Large intestine (tissue), 3 donors: ENCODE results near the gene VOPP1. TPM values are rescaled to one million over a fixed set of nuclear protein-coding genes. Genes with fewer than 3 reads are reported as not detected.

Experiments
- DNase-seq, 2 donors: peaks; one replicate each; pipeline versions ENCODE4 v3.0.0 to v3.0.0-alpha.2; 2013
- H3K27ac ChIP-seq: one replicate; pipeline ENCODE4 v1.5.1; 2013; ENCODE audit warnings: low read length
- H3K27me3 ChIP-seq: 2 replicates; pipeline ENCODE4 v1.6.1; 2013; ENCODE audit warnings: low read length; ENCODE audit not compliant: control insufficient read depth, insufficient read depth
- H3K36me3 ChIP-seq: 2 replicates; pipeline ENCODE4 v1.6.1; 2013; ENCODE audit warnings: low read length; ENCODE audit not compliant: control insufficient read depth, insufficient read depth
- H3K4me1 ChIP-seq: one replicate; pipeline ENCODE4 v1.6.1; 2013; ENCODE audit warnings: low read length; ENCODE audit not compliant: control insufficient read depth, insufficient read depth
- H3K4me3 ChIP-seq: one replicate; pipeline ENCODE4 v1.5.1; 2013; ENCODE audit warnings: low read length
- H3K9me3 ChIP-seq: one replicate; pipeline ENCODE4 v1.6.1; 2013; ENCODE audit warnings: mild to moderate bottlenecking, low read depth, low read length, moderate library complexity; ENCODE audit not compliant: control insufficient read depth
- WGBS: methylation state at CpG from one replicate; pipeline ENCODE4 v1.1.5; 2013; ENCODE audit warnings: low lambda C conversion rate; ENCODE audit not compliant: insufficient coverage; 5-methylcytosine and 5-hydroxymethylcytosine counted together
- polyA plus RNA-seq: library from polyadenylated mRNA; unstranded; fragments of 120-200 nt; gene quantifications from one replicate; pipeline ENCODE4 v1.2.1, GENCODE V29; 2013

Gene VOPP1
- polyA plus RNA-seq, 1 donor: 29.9 TPM

DNA sequence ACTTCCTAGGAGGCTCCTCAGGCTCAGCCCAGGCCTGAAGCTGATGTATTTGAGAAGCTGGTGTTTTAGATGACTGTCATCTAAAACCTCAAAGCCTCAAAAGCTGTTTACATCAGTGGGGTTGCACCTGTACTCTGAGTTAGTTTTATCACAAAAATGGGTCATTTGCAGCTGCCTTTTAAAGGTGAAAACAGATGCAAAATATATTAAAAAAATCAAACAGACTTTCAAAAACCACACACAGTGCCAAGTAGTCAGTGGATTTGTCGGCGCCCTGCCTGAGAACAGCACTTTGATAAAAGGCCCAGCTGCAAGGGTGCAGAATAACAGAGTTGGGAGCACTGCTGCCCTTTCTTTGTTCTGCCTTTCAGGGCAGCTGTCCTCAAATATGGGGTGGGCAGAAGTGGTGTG lies 103.0 kb downstream of the VOPP1 start:
- no peak for DNase-seq
- 100% methylated on average over 1 of the region's 2 CpGs for WGBS
- Histone ChIP-seq H3K4me3 (no peak overlapping the region), H3K36me3 (peaks cover 22% of the 10 kb centered on the region), H3K27me3 (no peaks in the 10 kb centered on the region), H3K9me3 (no peaks in the 10 kb centered on the region), H3K27ac (no peak overlapping the region), H3K4me1 (no peaks in the 10 kb centered on the region)

DNA sequence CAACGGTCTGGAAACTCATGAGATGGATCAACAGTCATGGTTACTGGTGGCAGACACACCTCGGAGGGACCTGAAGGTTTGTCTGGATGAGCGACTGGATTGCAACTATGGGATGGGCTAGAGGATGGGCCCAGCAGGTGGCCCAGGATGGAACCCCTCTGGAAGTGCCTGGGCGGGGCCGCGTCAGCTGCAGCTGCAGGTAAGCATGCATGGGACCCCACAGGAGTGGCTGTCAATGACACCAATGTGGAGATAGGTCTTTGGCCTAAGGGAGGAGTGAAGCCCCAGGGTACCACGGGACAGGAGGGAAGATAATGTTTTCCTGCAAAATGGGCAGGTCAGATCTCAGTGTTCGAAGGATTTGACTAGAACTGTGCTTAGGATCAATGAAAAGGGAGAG lies 103.8 kb downstream of the VOPP1 start:
- Histone ChIP-seq H3K4me3 (no peak overlapping the region), H3K4me1 (no peaks in the 10 kb centered on the region), H3K36me3 (peaks cover 29% of the 10 kb centered on the region), H3K27me3 (no peaks in the 10 kb centered on the region), H3K9me3 (no peaks in the 10 kb centered on the region), H3K27ac (no peak overlapping the region)
- DNase-seq: no peak
- WGBS: no CpG with 5 or more reads among the region's 8 CpGs

DNA sequence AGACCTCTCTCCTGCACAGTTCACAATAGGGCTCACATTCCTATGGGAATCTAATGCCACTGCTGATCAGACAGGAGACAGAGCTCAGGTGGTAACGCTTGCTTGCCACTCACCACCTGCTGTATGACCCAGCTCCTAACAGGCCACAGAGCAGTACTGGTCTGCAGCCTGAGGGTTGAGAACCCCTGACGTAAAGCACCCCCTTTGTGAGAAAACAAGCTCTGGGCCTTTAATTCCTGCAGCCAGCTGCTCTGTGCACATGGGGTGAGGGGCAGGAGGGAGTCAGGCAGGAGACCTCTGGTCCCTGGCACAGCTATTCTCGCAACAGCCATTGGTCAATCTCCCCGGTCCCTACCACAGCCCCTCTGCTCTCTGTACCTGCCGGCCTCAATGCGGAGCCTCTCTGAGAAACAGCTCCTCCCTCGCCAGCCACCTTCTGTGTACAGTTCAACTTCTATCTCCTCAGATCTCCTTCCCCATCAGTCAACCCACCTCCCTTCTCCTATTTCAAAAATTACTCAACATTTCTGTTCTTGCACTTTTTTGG lies 105.2 kb downstream of the VOPP1 start:
- H3K27ac ChIP-seq: no peak overlapping the region
- H3K4me3 ChIP-seq: no peak overlapping the region
- no peaks in the 10 kb centered on the region for H3K4me1 ChIP-seq
- no peak for DNase-seq
- no CpG with 5 or more reads among the region's 7 CpGs for WGBS
- peaks cover 25% of the 10 kb centered on the region for H3K36me3 ChIP-seq
- no peaks in the 10 kb centered on the region for H3K27me3 ChIP-seq
- no peaks in the 10 kb centered on the region for H3K9me3 ChIP-seq

DNA sequence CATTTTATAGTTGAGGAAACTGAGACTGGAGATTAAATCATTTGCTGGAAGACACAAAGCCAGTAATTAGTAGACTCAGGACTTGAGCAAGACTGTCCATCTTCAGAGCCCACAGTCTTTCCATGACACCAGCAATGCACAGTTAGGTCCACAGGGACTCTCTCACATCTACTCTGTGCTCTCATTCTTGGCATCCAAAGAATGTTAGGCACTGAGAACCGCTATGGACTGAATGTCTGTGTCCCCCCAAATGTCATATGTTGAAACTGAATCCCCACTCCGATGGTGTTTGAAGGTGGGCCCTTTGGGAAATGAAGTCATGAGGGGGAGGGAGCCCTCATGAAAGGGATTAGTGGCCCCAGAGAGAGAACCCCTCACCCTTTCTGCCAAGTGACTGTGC lies 106.6 kb downstream of the VOPP1 start:
- DNase-seq: no peak
- peaks cover 25% of the 10 kb centered on the region for H3K36me3 ChIP-seq
- H3K27ac ChIP-seq: no peak overlapping the region
- no peaks in the 10 kb centered on the region for H3K9me3 ChIP-seq
- H3K27me3 ChIP-seq: no peaks in the 10 kb centered on the region
- no peak overlapping the region for H3K4me3 ChIP-seq
- WGBS: no CpG with 5 or more reads among the region's 2 CpGs
- H3K4me1 ChIP-seq: no peaks in the 10 kb centered on the region

DNA sequence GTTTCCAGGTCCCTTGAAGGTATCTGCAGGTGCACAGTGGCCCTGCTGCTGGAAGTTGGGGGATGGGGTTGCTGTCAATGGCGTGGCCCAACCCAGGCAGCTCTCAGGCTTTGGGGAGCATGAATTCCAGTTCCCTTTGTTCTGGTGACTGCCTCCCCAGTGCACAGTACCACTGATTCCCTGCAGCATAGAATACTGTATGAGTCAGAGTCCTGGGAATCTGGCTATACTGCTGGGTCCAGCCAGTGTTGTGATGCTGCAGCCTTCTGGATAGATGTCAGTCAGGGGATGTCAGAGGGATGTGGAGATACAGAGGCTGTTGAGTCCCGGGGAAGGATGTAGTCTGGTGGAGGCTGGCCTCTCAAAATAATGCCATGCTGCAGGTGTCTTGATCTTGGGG lies 107.9 kb downstream of the VOPP1 start:
- no peaks in the 10 kb centered on the region for H3K4me1 ChIP-seq
- H3K27ac ChIP-seq: no peak overlapping the region
- no peaks in the 10 kb centered on the region for H3K9me3 ChIP-seq
- WGBS: no CpG with 5 or more reads among the region's 2 CpGs
- H3K27me3 ChIP-seq: no peaks in the 10 kb centered on the region
- no peak for DNase-seq
- H3K4me3 ChIP-seq: no peak overlapping the region
- H3K36me3 ChIP-seq: peaks cover 25% of the 10 kb centered on the region

DNA sequence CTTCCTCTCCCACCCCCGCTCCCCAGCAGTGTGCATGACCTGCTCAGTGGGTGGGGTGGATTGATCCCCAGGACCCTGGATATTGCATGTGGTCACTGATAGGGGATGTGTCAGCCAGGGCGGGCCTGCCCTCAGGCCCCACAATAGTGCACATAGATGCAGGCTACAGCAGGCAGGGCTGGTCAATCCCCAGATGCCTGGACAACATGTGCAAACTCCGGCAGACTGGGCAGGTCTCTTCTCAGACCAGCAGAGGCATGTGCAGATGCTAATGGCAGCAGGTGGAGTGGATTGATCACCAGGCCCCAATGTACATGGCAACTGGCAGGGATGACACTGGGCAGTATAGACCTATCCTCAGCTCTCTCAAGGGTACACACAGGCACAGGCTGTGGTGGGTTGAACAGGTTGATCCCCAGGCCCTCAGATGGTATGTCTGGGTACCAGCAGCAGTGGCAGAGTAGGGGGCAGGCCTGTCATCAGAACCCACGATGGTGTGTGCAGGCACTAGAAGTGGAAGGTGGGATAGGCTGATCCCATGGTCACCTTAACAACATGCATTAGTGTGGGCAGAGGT lies 108.5 kb downstream of the VOPP1 start:
- no peaks in the 10 kb centered on the region for H3K9me3 ChIP-seq
- no peak for DNase-seq
- H3K36me3 ChIP-seq: peaks cover 25% of the 10 kb centered on the region
- H3K27me3 ChIP-seq: no peaks in the 10 kb centered on the region
- no CpG with 5 or more reads among the region's 4 CpGs for WGBS
- H3K27ac ChIP-seq: no peak overlapping the region
- H3K4me1 ChIP-seq: no peaks in the 10 kb centered on the region
- no peak overlapping the region for H3K4me3 ChIP-seq

DNA sequence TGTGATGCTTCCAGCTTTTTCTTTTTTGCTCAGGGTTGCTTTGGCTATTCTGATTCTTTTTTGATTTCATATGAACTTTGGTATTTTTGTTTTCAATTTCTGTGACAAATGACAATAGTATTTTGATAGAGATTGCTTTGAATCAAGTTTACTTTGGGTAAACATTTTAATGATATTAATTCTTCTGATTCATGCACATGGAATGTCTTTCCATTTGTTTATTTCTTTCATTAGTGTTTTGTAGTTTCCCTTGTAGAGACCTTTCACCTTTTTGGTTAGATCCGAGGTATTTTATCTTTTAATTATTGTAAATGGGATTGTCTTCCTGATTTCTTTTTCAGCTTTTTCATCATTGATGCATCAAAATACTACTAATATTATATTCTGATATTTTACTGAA lies 114.0 kb downstream of the VOPP1 start:
- no peaks in the 10 kb centered on the region for H3K27me3 ChIP-seq
- WGBS: no CpG with 5 or more reads among the region's 1 CpG

DNA sequence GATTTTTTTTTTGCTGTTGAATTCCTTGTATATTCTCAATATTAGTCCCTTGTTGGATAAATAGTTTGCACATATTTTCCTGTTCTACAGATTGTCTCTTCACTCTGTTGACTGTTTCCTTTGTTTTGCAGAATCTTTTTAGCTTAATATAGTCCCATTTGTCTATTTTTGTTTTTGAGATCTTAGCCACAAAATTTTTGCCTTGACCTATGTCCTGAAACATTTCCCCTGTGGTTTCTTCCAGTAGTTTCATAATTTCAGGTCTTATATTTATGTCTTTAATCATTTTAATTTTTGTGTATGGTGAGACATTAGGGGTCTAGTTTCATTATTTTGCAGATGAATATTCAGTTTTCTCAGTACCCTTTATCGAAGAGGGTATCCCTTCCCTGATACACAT lies 114.5 kb downstream of the VOPP1 start:
- Histone ChIP-seq H3K36me3 (no peaks in the 10 kb centered on the region), H3K4me1 (no peaks in the 10 kb centered on the region), H3K9me3 (no peaks in the 10 kb centered on the region), H3K27me3 (no peaks in the 10 kb centered on the region), H3K27ac (no peak overlapping the region), H3K4me3 (no peak overlapping the region)
- no CpG with 5 or more reads among the region's 1 CpG for WGBS
- DNase-seq: no peak

More for the DNA sequence above, 114.0 kb downstream of the VOPP1 start:
- H3K4me1 ChIP-seq: no peaks in the 10 kb centered on the region
- DNase-seq: no peak
- no peaks in the 10 kb centered on the region for H3K9me3 ChIP-seq
- H3K36me3 ChIP-seq: no peaks in the 10 kb centered on the region
- H3K27ac ChIP-seq: no peak overlapping the region
- no peak overlapping the region for H3K4me3 ChIP-seq

DNA sequence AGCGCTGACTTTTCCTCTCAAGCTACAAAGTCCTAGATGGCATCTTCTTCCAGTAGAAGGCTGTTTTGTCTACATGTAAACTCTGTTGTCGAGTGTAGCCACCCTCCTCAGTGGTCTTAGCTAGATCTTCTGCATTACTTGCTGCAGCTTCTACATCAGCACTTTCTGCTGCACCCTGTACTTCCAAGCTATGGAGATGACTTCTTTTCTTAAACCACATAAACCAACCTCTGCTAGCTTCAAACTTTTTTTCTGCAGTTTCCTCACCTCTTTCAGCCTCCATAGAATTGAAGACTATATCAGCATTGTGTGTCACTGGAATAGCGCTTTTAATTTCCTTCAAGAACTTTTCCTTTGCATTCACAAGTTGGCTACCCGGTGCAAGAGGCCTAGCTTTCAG lies 119.3 kb downstream of the VOPP1 start:
- no peak overlapping the region for H3K27ac ChIP-seq
- no peaks in the 10 kb centered on the region for H3K36me3 ChIP-seq
- peaks cover 16% of the 10 kb centered on the region for H3K27me3 ChIP-seq
- H3K4me3 ChIP-seq: no peak overlapping the region
- DNase-seq: no peak
- H3K9me3 ChIP-seq: no peaks in the 10 kb centered on the region
- 93% methylated on average over 2 of the region's 4 CpGs for WGBS
- no peaks in the 10 kb centered on the region for H3K4me1 ChIP-seq

DNA sequence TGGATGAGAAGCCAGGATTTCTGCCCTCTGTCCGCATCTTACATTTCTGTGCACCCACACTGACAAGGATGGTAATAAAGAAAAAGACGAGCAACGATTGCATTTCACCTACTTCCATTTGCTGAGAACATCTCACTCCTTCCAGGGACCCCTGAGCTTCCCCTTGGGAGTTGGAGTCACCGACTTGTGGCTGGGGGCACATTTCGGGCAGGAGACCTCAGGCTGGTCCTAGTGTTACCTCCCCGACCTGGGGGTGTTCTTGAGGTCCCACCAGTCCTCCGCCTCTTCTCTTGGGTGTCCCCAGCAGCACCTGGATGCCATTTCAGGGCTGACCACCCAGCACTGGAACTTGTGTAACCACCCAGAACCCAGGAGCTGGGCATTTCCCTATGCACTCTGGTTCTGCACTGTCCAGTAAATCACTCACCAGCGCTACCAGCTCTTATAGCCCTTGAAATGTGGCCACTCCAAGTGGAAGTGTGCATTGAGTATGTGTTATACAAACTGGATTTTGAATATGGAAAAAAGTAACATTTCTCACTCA lies 122.2 kb downstream of the VOPP1 start:
- WGBS: no CpG with 5 or more reads among the region's 8 CpGs
- Histone ChIP-seq H3K27ac (no peak overlapping the region), H3K27me3 (peaks cover 16% of the 10 kb centered on the region), H3K4me3 (no peak overlapping the region), H3K4me1 (no peaks in the 10 kb centered on the region), H3K9me3 (no peaks in the 10 kb centered on the region), H3K36me3 (no peaks in the 10 kb centered on the region)
- no peak for DNase-seq
